Measurements from ENCODE around the gene FARS2.
A peak's percentile ranks its signal among the peaks of the same experiment; 100 is the strongest.

Gene FARS2

DNA sequence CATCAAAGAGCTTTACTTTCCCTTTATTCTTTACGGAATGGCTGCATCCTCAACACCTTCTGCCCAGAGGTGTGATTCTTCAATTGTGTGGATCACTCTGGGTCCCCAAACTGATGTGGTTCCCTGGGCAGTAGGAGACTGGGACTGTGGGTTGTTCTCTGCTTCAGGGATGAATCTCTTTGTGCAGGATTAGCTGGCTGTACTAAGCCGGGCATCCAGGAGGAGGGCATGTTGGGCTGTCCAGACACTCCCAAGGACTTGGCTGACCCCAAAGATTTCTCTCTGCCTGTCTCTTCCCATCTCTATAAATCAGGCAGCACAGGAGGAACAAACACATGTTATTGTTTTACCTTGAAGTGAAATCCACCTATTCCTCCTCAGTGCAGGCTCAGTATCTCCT lies 15.3 kb downstream of the FARS2 start:
- no peak for FAIRE-seq
- DNase-seq (ENCODE audit: insufficient read length), result no peak
- TF ChIP-seq TAF1 (IDR thresholded peaks at IDR 0.05; ENCODE audit: borderline replicate concordance, low read depth, low read length), result no peak
- no peak for TF ChIP-seq POLR2AphosphoS5 (IDR thresholded peaks at IDR 0.05; ENCODE audit: low read depth, low read length)
- no peak for TF ChIP-seq POLR2A (IDR thresholded peaks at IDR 0.05; ENCODE audit: low read depth, low read length)

DNA sequence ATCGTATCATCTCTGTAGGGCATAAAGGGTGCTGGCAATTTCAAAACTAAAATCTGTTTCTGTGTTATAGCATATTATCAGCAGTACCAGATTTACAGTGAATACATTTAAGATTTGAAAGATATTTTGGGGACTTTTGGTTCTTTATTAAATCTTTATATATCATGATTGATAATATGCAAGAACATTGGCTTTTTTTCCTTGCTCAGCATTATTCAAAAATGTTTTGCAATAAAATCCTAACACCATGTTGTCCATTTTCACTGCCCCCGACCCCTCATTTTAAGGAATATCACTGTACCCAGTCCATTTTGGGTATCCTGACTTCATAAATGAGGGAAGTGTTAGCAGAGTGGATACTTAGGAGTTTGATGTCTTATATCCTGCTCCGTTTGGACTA lies 16.3 kb downstream of the FARS2 start:
- FAIRE-seq, result no peak
- DNase-seq (ENCODE audit: insufficient read length), result no peak

GRCh38 chr6:5278047-5278446 lies 16.7 kb downstream of the FARS2 start:
- DNase-seq (ENCODE audit: insufficient read length) (no peak), FAIRE-seq (peak; percentile 86)

More for the DNA sequence above, 16.3 kb downstream of the FARS2 start:
- TF ChIP-seq POLR2A (IDR thresholded peaks at IDR 0.05; ENCODE audit: low read depth, low read length) (no peak), POLR2AphosphoS5 (IDR thresholded peaks at IDR 0.05; ENCODE audit: low read depth, low read length) (no peak), TAF1 (IDR thresholded peaks at IDR 0.05; ENCODE audit: borderline replicate concordance, low read depth, low read length) (no peak)

GRCh38 chr6:5278565-5279120 lies 17.3 kb downstream of the FARS2 start:
- TF ChIP-seq POLR2AphosphoS5 (IDR thresholded peaks at IDR 0.05; ENCODE audit: low read depth, low read length), result peak; percentile 50; the same call in 1 of the 2 replicates
- peak; percentile 49; the same call in 1 of the 2 replicates for TF ChIP-seq POLR2A (IDR thresholded peaks at IDR 0.05; ENCODE audit: low read depth, low read length)
- TF ChIP-seq TAF1 (IDR thresholded peaks at IDR 0.05; ENCODE audit: borderline replicate concordance, low read depth, low read length), result no peak
- no peak for DNase-seq (ENCODE audit: insufficient read length)
- peak; percentile 79 for FAIRE-seq

More at GRCh38 chr6:5278047-5278446, 16.7 kb downstream of the FARS2 start:
- TF ChIP-seq POLR2A (IDR thresholded peaks at IDR 0.05; ENCODE audit: low read depth, low read length), result peak; percentile 62
- no peak; the same call in 1 of the 2 replicates for TF ChIP-seq POLR2AphosphoS5 (IDR thresholded peaks at IDR 0.05; ENCODE audit: low read depth, low read length)

GRCh38 chr6:5279891-5280338 lies 18.6 kb downstream of the FARS2 start:
- FAIRE-seq, result peak; percentile 88
- DNase-seq (ENCODE audit: insufficient read length), result no peak

DNA sequence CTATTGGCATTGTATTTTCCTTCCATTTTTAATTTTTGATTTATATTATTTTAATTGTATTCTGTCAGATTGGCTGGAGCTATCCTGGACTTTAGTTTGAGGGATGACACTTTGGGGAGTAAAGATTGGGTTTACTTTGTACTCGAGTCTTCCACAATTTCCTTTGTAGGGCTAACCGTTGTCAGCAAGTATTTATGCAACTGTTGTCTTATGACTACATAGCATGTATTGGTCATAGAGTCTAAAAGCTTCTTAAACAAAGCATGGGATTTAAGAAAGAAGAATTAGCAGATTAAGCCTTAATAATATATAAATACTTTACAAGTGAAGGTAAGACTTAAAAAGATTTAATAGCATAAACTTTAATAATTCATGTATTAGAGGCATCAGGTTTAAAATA lies 19.6 kb downstream of the FARS2 start:
- FAIRE-seq (no peak), DNase-seq (ENCODE audit: insufficient read length) (no peak)
- TF ChIP-seq TAF1 (IDR thresholded peaks at IDR 0.05; ENCODE audit: borderline replicate concordance, low read depth, low read length) (no peak), POLR2AphosphoS5 (IDR thresholded peaks at IDR 0.05; ENCODE audit: low read depth, low read length) (no peak), POLR2A (IDR thresholded peaks at IDR 0.05; ENCODE audit: low read depth, low read length) (no peak)

More at GRCh38 chr6:5279891-5280338, 18.6 kb downstream of the FARS2 start:
- TF ChIP-seq TAF1 (IDR thresholded peaks at IDR 0.05; ENCODE audit: borderline replicate concordance, low read depth, low read length) (no peak), POLR2AphosphoS5 (IDR thresholded peaks at IDR 0.05; ENCODE audit: low read depth, low read length) (no peak), POLR2A (IDR thresholded peaks at IDR 0.05; ENCODE audit: low read depth, low read length) (peak; percentile 50; the same call in 1 of the 2 replicates)

GRCh38 chr6:5282191-5282623 lies 20.9 kb downstream of the FARS2 start:
- DNase-seq (ENCODE audit: insufficient read length) (no peak), FAIRE-seq (peak; percentile 36)
- TF ChIP-seq POLR2AphosphoS5 (IDR thresholded peaks at IDR 0.05; ENCODE audit: low read depth, low read length) (no peak), TAF1 (IDR thresholded peaks at IDR 0.05; ENCODE audit: borderline replicate concordance, low read depth, low read length) (no peak), POLR2A (IDR thresholded peaks at IDR 0.05; ENCODE audit: low read depth, low read length) (no peak)

GRCh38 chr6:5285081-5285480 lies 23.8 kb downstream of the FARS2 start:
- FAIRE-seq (no peak), DNase-seq (ENCODE audit: insufficient read length) (no peak)
- TF ChIP-seq TAF1 (IDR thresholded peaks at IDR 0.05; ENCODE audit: borderline replicate concordance, low read depth, low read length) (no peak), POLR2A (IDR thresholded peaks at IDR 0.05; ENCODE audit: low read depth, low read length) (no peak), POLR2AphosphoS5 (IDR thresholded peaks at IDR 0.05; ENCODE audit: low read depth, low read length) (no peak)

DNA sequence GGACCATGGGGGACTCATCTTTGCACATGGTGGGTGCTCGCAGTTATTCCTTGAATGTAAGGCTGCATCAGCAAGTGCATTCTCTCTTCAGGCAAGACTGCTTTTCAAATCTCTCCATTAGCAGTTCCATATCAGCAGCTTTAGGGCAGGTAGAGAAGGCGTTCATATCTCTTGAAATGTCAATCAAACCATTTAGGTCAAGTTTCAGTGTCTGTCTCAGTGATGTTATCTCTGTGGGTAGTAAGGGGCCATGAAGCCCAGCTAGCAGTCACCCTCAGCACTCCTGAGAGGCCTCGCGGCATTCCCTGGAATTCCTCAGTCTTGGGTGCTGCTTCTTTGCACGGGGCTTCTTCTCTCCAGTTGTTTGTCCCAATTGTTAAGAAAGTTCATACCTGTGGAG lies 24.2 kb downstream of the FARS2 start:
- TF ChIP-seq TAF1 (IDR thresholded peaks at IDR 0.05; ENCODE audit: borderline replicate concordance, low read depth, low read length), result no peak
- TF ChIP-seq POLR2AphosphoS5 (IDR thresholded peaks at IDR 0.05; ENCODE audit: low read depth, low read length), result no peak
- no peak for TF ChIP-seq POLR2A (IDR thresholded peaks at IDR 0.05; ENCODE audit: low read depth, low read length)
- DNase-seq (ENCODE audit: insufficient read length) (no peak), FAIRE-seq (no peak)

DNA sequence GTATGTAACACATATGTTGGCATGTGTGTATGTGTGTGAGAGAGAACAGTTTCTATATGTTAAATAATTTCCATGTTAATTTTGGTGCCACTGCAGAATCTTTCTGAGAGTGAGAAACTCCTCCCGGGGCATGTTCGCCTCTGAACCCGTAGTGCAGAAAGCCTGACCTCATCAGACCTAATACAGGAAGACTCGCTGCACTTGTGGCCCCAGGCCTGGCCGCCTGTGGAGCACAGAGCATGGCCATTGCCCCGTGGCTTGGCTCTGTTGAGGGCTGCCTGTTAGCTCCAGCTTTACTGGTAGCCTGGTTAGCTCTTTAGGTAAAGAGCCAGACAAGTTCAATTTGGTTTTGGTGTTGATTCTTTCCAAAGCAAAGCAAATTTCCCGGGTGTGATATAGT lies 25.5 kb downstream of the FARS2 start:
- DNase-seq (ENCODE audit: insufficient read length), result no peak
- peak; percentile 51 for FAIRE-seq
- TF ChIP-seq TAF1 (IDR thresholded peaks at IDR 0.05; ENCODE audit: borderline replicate concordance, low read depth, low read length) (no peak), POLR2A (IDR thresholded peaks at IDR 0.05; ENCODE audit: low read depth, low read length) (no peak), POLR2AphosphoS5 (IDR thresholded peaks at IDR 0.05; ENCODE audit: low read depth, low read length) (no peak)

DNA sequence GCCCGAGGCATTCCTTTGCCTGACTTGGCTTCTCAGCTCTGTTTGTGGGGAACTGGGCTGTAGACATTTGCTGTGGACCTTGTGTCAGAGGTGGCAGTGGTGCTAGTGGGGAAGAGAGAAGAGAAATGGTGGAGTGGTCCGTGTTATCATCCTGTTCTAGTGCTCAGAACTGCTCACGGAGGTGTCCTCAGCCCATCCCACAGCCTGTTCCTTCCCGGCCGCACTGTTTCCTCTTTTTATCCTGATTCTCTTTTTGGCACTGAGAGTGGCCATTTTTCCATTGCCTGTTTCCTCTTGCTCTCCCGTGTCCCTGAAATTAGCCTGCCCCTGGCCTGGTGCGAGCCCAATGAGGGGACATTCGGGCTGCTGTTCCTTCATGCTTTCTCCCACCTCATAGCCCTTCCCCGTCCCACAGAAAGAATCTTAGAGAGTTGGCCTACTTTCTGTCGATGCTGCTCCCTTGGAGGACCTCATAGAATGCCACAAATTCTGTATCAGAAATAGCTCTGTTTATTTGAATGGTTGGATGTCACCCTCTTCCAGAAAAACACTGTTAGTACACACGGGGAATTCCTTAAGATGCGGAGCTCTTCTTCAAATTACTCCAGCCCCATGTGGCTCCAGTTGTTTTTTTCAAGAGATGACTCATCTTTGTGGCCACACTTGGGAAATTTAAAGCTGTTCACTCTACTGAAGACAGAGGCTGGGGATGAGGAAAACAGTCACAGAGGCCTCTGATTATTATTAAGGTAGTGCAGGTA lies 26.1 kb downstream of the FARS2 start:
- TF ChIP-seq POLR2A (IDR thresholded peaks at IDR 0.05; ENCODE audit: low read depth, low read length) (no peak), POLR2AphosphoS5 (IDR thresholded peaks at IDR 0.05; ENCODE audit: low read depth, low read length) (no peak), TAF1 (IDR thresholded peaks at IDR 0.05; ENCODE audit: borderline replicate concordance, low read depth, low read length) (no peak)
- FAIRE-seq, result no peak
- no peak for DNase-seq (ENCODE audit: insufficient read length)

- peak; percentile 33 for FAIRE-seq
- TF ChIP-seq POLR2AphosphoS5 (IDR thresholded peaks at IDR 0.05; ENCODE audit: low read depth, low read length), result no peak
- TF ChIP-seq POLR2A (IDR thresholded peaks at IDR 0.05; ENCODE audit: low read depth, low read length), result no peak
- TF ChIP-seq TAF1 (IDR thresholded peaks at IDR 0.05; ENCODE audit: borderline replicate concordance, low read depth, low read length), result no peak
- DNase-seq (ENCODE audit: insufficient read length), result no peak
Measured at GRCh38 chr6:5287966-5288297, 26.6 kb downstream of the FARS2 start.
